GM03348 (cell line): Measurements from ENCODE around the gene ELMO1.

Experiments
- DNase-seq: peaks from one replicate; pipeline ENCODE4 v3.0.0; 2012; ENCODE audit warnings: low spot score

The ELMO1 gene

DNA sequence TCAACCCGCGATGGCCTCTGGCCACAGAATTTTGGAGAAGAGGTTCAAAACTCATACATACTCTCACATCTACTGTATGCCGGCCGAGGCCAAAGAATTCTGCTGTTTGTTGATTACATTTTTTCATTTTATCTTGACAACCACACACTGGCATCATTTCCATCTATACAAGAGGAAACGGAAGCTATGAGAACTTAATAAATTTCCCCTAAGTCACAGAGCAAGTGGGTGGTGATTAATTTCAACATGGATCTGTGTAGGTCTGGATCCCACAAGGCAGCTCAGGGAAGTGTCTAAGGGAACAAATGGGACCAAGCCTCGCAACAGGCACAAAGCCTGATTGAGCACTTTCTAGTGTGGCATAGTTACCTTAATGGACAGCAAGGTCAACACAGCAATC lies 18.0 kb downstream of the ELMO1 start:
- DNase-seq, result no peak

GRCh38 chr7:37430171-37430570 lies 18.5 kb downstream of the ELMO1 start:
- DNase-seq, result no peak

DNA sequence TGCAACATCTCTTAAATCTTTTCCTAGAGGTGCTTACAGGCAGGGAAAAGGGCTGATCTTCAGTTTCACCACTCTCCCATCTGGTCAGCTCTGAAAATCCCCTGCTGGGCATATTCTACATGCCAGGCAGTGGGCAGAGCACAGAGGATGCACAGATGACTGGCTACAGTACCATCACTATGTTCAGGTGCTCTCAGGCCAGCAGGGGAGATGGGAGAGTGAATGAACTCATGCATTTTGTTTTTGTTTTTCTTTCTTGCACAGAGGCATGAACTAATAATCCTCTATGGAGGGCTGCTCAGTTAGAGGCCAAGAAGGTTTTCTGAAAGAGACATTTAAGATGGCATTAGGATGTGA lies 19.3 kb downstream of the ELMO1 start:
- no peak for DNase-seq

- DNase-seq, result no peak
These were observed 19.8 kb downstream of the ELMO1 start for GRCh38 chr7:37428681-37429434.

DNA sequence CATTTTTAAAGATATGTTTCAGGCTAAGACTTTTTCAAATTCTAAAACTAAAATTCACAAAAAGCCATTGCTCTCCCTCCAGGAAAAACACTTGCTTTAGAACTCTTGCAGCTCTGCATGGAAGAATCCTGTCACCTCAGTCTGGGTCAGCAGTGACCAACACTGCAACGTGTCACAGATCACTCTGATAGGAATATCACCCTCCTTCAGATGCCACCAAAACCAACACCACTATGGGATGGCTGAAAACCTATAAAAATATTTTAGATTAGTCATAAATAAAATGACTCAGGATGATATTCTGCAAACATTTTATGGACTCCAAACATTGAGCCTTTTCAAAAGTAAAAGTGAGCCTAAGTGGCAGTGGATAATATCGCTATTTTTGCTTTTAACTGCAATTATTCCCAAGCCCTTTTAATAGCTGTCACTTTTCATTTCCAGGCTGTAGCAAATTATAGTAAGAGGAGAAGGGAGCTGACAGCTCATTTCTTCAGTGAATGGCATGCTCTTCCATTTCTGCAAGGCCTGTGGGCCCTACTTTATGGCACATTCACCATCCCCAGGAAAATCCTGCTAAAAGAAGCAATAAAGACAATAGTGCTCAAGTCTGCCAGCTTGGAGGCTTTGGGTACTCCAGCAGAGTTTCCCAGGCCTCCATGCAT lies 21.3 kb downstream of the ELMO1 start:
- DNase-seq, result no peak

GRCh38 chr7:37425498-37425897 lies 23.2 kb downstream of the ELMO1 start:
- DNase-seq, result no peak

DNA sequence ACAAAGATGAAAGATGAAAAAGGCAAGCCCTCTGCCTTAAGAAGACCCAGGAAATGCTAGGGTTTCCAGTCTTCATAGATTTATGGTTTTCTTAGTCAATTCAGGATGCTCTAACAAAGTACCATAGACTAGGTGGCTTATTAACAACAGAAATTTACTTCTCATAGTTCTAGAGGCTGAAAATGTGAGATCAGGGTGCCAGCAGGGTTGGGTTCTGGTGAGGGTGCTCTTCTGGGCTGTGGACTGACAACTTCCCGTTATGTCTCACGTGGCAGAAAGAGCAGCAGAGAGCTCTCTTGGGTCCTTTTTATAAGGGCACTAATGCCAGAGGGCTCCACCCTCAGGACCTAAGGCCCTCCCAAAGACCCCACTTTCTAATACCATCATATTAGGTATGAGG lies 23.7 kb downstream of the ELMO1 start:
- DNase-seq, result no peak

DNA sequence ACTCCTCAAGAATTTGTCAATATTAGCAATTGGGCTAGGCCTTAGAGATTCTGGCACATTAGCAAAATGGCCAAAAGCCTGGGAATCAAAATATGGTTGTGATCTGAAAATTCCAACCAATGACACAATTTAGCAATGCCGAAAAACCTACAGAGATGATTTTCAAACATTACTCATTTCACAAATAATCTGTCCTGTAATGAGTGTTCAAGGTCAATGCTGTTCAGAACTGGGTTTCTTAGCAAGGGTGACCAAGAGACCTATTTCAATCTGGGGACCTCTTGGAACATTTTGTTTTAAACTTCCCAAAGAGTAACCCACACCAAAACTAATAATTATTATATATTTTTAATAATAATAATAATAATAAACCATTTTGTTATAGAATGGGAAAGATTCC lies 24.1 kb downstream of the ELMO1 start:
- DNase-seq, result no peak

DNA sequence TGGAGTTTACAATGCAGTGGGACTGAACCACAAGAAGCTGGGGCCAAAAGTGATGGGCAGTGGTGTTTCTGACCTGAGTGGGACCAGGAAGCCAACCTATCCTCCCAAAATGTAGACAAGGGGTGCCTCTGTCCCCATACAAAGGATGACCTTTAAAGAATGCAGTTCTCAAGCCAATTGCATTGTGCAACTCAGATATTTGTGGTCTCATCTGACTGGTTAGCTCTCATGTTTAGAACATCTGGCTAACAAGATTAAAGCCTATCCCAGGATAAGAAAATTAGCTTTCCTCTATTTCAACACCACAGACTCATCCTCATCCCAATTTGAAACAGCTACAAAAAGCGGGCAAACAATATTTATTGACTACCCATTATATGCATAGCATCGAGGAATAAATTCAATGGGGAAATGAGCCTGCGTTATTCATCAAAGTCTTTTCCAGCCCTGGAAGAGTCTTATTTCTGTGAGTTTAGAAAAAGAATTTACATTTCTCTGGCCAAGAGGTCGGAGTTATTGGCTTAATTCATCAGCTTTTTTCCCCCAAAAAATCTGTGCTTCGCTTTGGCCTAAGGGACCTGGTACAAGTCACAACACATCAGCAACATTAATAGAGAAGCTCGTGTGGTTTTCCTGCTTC lies 26.7 kb downstream of the ELMO1 start:
- DNase-seq, result no peak

- DNase-seq, result no peak
These were observed 27.5 kb downstream of the ELMO1 start for GRCh38 chr7:37420946-37421695.

DNA sequence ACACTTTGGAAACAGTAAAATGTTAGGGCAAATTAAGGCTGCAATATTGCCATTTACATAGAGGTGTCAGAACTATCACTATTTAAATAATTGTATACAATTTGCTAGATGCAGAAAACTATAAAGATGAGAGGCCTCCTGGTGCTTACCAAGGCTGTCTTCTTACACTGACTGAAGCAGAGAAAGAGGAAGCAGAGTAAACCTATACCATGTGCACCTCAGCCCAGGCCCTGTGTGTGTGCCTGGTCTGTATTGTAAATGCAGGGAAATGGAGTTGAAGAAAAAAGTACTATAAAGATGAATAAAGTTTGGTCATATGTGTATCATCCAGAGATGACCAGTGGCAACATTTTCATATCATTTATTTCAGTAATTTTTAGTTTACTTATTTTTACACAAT lies 29.2 kb downstream of the ELMO1 start:
- no peak for DNase-seq

DNA sequence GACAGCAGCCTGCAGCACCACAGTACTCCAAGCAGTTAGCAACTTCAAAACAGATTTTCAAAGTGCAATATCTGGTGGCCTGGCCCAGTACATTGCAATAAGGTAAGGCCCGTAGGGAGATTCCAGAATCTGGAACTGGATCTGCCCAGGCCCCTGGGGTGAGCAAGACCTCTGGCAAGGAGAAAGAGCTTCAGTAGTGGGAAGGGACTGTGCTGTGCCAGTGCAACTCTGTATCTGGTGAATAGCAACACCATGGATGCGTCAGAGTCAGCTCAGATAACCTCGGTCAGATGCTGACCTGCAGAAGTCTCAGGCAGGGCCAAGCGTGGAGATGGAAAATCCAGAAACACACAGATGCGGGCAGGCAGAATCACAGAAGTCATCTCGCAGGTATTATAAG lies 30.3 kb downstream of the ELMO1 start:
- DNase-seq, result no peak

GRCh38 chr7:37417107-37417474 lies 31.6 kb downstream of the ELMO1 start:
- no peak for DNase-seq

DNA sequence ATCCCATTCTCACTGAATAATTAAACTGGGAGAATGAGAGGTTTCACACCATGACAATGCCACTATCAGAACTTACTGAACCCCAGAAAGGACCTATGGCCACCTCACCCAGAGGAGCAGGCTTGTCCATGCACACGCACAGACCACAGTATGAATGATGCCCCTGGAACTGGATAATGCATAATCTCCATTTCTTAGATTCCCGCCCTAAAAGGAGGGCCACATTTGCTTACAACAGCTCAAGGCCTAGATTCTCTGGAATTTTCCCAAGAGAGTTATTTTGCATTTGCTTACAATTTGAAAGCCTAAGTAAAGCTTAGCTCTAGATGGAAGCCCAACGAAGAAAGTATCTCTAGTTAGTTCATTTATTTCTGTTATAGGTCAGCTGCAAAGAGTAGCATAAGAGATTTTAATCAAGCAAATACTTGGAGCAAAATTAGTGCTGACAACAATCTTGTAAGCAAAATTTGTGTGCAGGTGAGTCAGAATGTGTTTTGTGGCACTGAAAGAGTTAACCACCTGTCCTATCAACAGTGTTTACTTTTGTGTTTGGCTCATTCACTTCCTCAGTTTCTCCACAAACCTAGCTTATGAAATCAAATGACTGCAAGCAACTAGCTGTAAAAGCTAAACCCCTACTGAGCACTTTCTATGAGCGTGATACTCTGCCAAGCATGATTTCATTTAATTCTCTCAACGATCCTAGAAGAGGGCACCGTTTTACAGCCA lies 32.1 kb downstream of the ELMO1 start:
- no peak for DNase-seq

DNA sequence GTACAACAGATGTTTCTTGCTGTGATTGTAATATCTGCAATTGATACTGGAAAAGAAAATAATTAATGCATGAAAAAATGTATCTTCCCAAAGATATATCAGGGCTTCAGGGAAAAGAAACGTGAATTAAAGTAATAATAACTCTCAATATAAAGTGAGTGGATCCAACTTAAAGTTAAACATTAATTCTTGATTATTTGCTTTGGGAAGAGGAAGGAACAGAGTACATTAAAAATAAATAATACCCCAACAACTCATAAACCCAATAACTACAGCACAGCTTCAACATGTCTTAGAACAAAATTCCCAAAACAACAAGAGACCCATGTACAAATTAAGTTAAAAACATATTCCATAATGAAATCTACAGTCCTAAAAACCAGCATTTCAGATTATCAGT lies 33.0 kb downstream of the ELMO1 start:
- DNase-seq, result no peak

- DNase-seq, result no peak
These were observed 34.2 kb downstream of the ELMO1 start for GRCh38 chr7:37414352-37414983.

DNA sequence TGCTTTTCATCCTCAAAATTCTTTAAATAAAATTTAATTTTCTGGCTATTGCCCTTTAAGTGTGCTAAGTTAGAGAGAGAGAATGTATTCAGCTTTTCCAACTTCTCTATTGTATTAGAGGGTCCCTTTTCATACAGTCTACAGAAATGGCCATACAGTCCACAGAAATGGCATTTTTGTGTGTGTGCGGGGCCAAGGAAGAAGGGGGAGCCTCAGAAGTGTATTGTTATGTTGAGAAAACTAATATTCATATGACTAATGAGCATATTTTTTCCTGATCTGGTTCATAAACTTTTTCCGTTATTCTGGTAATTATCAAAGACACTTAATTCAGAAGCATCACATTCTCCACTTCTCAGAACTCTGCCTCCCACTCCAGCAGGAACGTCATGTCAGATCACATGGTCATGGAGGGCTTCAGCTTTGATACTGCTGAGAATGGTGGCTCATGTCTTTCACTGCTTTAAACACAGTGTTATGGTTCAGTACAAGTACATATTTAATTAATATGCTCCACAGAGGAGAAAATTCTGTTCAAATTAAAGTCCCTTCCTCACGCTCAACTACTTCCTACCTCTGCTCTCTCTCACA lies 37.1 kb downstream of the ELMO1 start:
- DNase-seq, result no peak

GRCh38 chr7:37410305-37411229 lies 38.1 kb downstream of the ELMO1 start:
- no peak for DNase-seq

- no peak for DNase-seq
These were observed 39.2 kb downstream of the ELMO1 start for GRCh38 chr7:37409461-37409860.
